CD8-positive, alpha-beta memory T cell (primary cell): ENCODE data around the gene NAT8. TPM values are rescaled to one million over a fixed set of nuclear protein-coding genes. Genes with fewer than 3 reads are reported as not detected.
"Not testable (repeated sequence)": the region's sequence is repeated elsewhere in the genome, so short reads cannot be mapped to it uniquely, and the experiment has no call there.

Experiments used
- CTCF ChIA-PET: fragments of 350-600 bp; sonication (Branson Sonifier 250); formaldehyde crosslinking; loops from one replicate; lab custom pipeline; 2021; ENCODE audit warnings: antibody characterized with exemption; lab: Charles Lee
- POLR2A ChIA-PET: fragments of 350-600 bp; sonication (Branson Sonifier 250); formaldehyde crosslinking; loops from one replicate; lab custom pipeline; 2021; ENCODE audit warnings: antibody characterized with exemption; lab: Charles Lee
- DNase-seq, 5 donors: peaks; one replicate each; pipeline versions ENCODE4 v3.0.0 to v3.0.0-alpha.2; 2020 to 2022; ENCODE audit warnings: mixed read lengths in 1 of 5
- H3K27ac ChIP-seq: one replicate; pipeline ENCODE4 v1.7.0; 2013; ENCODE audit warnings: low read depth, mild to moderate bottlenecking, low read length, moderate library complexity
- H3K27me3 ChIP-seq: 2 replicates; pipeline ENCODE4 v1.7.0; 2013; ENCODE audit warnings: low read length, mild to moderate bottlenecking; ENCODE audit not compliant: insufficient read depth, poor library complexity, severe bottlenecking
- H3K36me3 ChIP-seq: 2 replicates; pipeline ENCODE4 v1.7.0; 2013; ENCODE audit warnings: mild to moderate bottlenecking, low read length, moderate library complexity; ENCODE audit not compliant: insufficient read depth
- H3K4me1 ChIP-seq: 2 replicates; pipeline ENCODE4 v1.7.0; 2013; ENCODE audit warnings: mild to moderate bottlenecking, low read length, moderate library complexity; ENCODE audit not compliant: insufficient read depth
- H3K4me3 ChIP-seq: 2 replicates; pipeline ENCODE4 v1.7.0; 2013; ENCODE audit warnings: mild to moderate bottlenecking, low read length
- H3K9me3 ChIP-seq: 2 replicates; pipeline ENCODE4 v1.7.0; 2013; ENCODE audit warnings: mild to moderate bottlenecking, low read length
- H3K27ac Mint-ChIP-seq, 8 donors: one replicate each; pipeline ENCODE4 v1.8.0; 2020 to 2021; ENCODE audit warnings: mixed read lengths in 8 of 8, mild to moderate bottlenecking in 6 of 8, inconsistent platforms in 3 of 8, moderate library complexity in 3 of 8
- H3K27me3 Mint-ChIP-seq, 2 donors: one replicate each; pipeline ENCODE4 v1.8.0; 2020 to 2021; ENCODE audit warnings: mixed read lengths in 2 of 2, mild to moderate bottlenecking in 1 of 2, moderate library complexity in 1 of 2
- H3K36me3 Mint-ChIP-seq, 3 donors: one replicate each; pipeline ENCODE4 v1.8.0; 2020 to 2021; ENCODE audit warnings: mixed read lengths in 3 of 3, inconsistent platforms in 1 of 3, mild to moderate bottlenecking in 1 of 3
- H3K4me1 Mint-ChIP-seq, 3 donors: one replicate each; pipeline ENCODE4 v1.8.0; 2020 to 2021; ENCODE audit warnings: mixed read lengths in 3 of 3, inconsistent platforms in 1 of 3, mild to moderate bottlenecking in 1 of 3
- H3K4me3 Mint-ChIP-seq, 7 donors: one replicate each; pipeline ENCODE4 v1.8.0; 2020 to 2021; ENCODE audit warnings: mixed read lengths in 7 of 7, mild to moderate bottlenecking in 6 of 7, moderate library complexity in 4 of 7, inconsistent platforms in 2 of 7
- H3K9me3 Mint-ChIP-seq, 5 donors: one replicate each; pipeline ENCODE4 v1.8.0; 2020 to 2022; ENCODE audit warnings: mixed read lengths in 5 of 5, mild to moderate bottlenecking in 3 of 5, moderate library complexity in 2 of 5, inconsistent platforms in 1 of 5
- polyA plus RNA-seq: library from polyadenylated mRNA; unstranded; fragments of 300-500 nt; fragmentation: Illumina TruSeq; gene quantifications from one replicate; pipeline ENCODE4 v1.2.3, GENCODE V29; 2021
- total RNA-seq, 2 experiments: library from RNA; stranded (reverse); gene quantifications; one replicate each; pipeline ENCODE4 v1.2.3, GENCODE V29; 2021

The NAT8 gene, protein sequence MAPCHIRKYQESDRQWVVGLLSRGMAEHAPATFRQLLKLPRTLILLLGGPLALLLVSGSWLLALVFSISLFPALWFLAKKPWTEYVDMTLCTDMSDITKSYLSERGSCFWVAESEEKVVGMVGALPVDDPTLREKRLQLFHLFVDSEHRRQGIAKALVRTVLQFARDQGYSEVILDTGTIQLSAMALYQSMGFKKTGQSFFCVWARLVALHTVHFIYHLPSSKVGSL
- total RNA-seq (not detected), polyA plus RNA-seq (not detected)

DNA sequence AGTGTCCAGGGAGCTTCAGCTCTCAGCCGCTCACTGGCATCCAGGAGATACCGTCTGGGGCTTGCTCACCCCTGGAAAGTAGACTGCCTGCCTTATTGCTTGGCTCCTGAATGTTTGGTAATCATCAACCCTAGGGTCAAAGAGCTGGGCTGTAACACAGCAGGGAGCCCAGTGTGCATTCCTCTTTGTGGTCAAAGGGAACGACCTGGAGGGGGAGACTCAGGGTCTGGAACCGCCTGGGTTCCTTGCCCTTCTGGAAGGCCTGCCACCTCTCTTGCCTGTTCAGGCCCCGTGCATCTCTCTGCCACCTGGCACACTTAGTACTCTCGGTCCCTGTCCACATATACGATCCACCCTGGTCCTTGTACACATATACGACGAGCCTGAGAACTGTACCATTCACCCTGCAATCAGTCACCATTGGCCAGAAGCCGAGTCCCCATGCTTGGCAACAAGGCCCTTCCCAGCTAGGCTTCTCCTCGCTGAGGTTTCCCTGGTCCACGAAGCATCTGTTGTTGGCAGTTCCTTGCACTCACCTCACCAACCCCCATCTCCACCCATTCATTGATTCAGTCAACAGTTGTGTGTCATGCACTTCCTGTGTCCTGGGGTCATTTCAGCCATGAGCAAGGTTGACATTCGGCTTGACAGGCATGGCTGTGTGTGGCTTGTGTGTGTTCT is at the start of gene NAT8:
Gene NAT8, minus strand, starts transcription at position 85 of the 681 bp plus-strand sequence. CDS start 794 bp downstream, outside the sequence.
- Mint-ChIP-seq H3K9me3 (peaks cover 0 to 8% (median 5%) of the 10 kb centered on the region in 5 donors), H3K4me3 (no peak within 1 kb of the TSS), H3K4me1 (peaks cover 0 to 1% (median 0%) of the 10 kb centered on the region in 3 donors), H3K27me3 (peaks cover 19 to 52% of the 10 kb centered on the region in 2 donors), H3K36me3 (peaks cover 0 to 7% (median 0%) of the 10 kb centered on the region in 3 donors), H3K27ac (no peak within 1 kb of the TSS)
- Histone ChIP-seq H3K4me3 (no peak within 1 kb of the TSS), H3K36me3 (no peaks in the 10 kb centered on the region), H3K27ac (no peak within 1 kb of the TSS), H3K4me1 (no peaks in the 10 kb centered on the region), H3K9me3 (no peaks in the 10 kb centered on the region), H3K27me3 (no peaks in the 10 kb centered on the region)
- ChIA-PET CTCF (no interaction called here), POLR2A (no interaction called here)
- DNase-seq = no peak

DNA sequence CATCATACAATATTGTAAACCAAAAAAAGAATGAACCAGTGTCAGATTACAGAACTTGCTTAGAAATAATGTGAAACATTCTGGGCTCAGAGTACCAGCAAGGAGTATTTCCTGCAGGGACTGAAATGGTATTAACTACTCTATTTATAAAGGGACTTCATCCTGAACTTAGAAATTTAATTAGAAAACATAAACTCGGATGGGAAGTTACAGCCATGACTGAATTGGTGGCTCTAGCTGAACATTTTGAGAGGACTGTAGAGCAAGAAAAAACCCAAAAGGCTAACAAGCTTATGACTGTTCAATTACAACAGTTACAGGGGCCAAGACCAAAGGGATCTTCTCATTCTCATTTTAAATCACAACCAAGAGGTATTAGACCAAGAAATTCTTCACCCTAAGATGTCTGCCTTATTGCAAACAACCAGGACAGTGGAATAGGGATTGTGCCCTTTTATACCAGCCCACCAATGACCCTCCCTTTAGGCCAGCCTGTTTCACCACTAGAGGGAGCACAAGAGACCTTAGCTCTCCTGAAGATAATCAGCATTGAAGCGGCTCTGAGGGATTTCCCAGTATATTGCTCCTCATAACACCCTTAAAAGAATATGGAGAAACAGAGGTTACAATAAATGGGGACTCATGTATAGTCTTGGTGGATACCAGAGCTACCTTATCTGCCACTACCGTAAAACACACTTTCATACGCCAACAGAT is 48.3 kb upstream of the NAT8 start:
- DNase-seq, H3K4me1 ChIP-seq, H3K9me3 ChIP-seq, H3K27ac ChIP-seq, H3K4me1 Mint-ChIP-seq, H3K27ac Mint-ChIP-seq, H3K4me3 ChIP-seq, POLR2A ChIA-PET, H3K27me3 Mint-ChIP-seq, H3K36me3 ChIP-seq, H3K4me3 Mint-ChIP-seq, H3K27me3 ChIP-seq: not testable (repeated sequence)
- peaks cover 0 to 12% (median 7%) of the 10 kb centered on the region in 5 donors for H3K9me3 Mint-ChIP-seq
- CTCF ChIA-PET = interaction anchor here (1.3 kb wide), 1 partner anchor 10 kb away, joined by 3 read pairs; no protein-coding TSS in a partner anchor
- H3K36me3 Mint-ChIP-seq = peaks cover 0 to 11% (median 4%) of the 10 kb centered on the region in 3 donors

DNA sequence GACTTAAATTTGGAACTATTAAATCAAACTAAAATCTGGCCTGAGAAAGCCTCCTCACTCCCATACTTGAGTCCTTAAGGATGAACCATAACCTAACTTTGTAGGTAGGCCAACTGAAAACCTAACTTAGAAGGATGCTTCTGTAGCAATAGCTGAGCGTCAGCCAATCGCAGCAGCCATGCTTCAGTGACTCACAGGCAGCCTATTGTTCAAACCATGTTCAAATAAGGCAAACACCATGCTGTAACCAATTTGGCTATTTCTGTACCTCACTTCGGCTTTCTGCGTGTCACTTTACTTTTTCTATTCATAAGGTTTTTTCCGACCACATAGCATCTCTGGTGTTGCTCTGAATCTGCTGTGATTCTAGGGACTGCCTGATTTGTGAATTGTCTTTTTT is 46.3 kb upstream of the NAT8 start:
- H3K4me3 ChIP-seq, CTCF ChIA-PET, H3K27me3 Mint-ChIP-seq, H3K27ac ChIP-seq, H3K36me3 ChIP-seq, H3K27ac Mint-ChIP-seq, H3K4me1 ChIP-seq, DNase-seq, H3K9me3 ChIP-seq, H3K4me3 Mint-ChIP-seq, POLR2A ChIA-PET, H3K27me3 ChIP-seq, H3K4me1 Mint-ChIP-seq: not testable (repeated sequence)
- peaks cover 0 to 11% (median 4%) of the 10 kb centered on the region in 3 donors for H3K36me3 Mint-ChIP-seq
- H3K9me3 Mint-ChIP-seq = peaks cover 0 to 12% (median 7%) of the 10 kb centered on the region in 5 donors

DNA sequence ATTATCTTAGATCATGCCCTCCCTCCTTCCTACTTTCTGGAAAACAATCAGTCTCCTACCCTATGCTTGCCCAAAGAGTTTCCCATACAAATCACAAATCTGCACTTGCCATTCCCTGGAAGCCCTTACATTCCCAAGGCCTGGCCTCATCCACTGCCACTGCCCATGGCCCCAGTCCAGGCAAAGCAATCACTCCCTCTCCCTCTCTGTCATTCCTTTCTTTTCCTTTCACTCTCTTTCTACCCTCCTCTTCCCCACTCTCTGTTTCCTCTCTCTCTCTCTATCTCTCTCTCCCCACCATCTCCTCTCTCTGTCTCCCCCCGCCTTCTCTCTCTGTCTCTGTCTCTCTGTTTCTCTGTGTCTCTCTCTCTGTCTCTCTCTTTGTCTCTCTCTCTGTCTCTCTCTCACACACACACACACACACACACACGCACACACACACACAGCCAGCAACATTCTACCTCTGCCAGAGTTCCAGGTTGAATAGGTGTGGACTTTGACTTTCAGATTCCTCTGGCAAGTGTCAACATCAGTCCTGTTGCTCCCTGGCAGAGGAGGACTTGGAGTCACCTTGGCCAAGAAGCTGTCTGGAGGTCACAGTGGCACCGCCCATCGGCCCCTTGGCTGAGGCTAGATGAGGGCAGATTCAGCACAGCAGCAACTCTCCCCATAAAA is 43.7 kb upstream of the NAT8 start:
- Mint-ChIP-seq H3K9me3 (peaks cover 0 to 12% (median 7%) of the 10 kb centered on the region in 5 donors), H3K27ac (no peak overlapping the region), H3K36me3 (peaks cover 0 to 11% (median 4%) of the 10 kb centered on the region in 3 donors), H3K4me3 (no peak overlapping the region), H3K4me1 (no peaks in the 10 kb centered on the region), H3K27me3 (peaks cover 6 to 10% of the 10 kb centered on the region in 2 donors)
- no peaks in the 10 kb centered on the region for H3K36me3 ChIP-seq
- ChIA-PET POLR2A (no interaction called here), CTCF (no interaction called here)
- no peaks in the 10 kb centered on the region for H3K4me1 ChIP-seq
- no peak overlapping the region for H3K27ac ChIP-seq
- no peak for DNase-seq
- no peaks in the 10 kb centered on the region for H3K9me3 ChIP-seq
- no peak overlapping the region for H3K4me3 ChIP-seq
- H3K27me3 ChIP-seq = no peaks in the 10 kb centered on the region

DNA sequence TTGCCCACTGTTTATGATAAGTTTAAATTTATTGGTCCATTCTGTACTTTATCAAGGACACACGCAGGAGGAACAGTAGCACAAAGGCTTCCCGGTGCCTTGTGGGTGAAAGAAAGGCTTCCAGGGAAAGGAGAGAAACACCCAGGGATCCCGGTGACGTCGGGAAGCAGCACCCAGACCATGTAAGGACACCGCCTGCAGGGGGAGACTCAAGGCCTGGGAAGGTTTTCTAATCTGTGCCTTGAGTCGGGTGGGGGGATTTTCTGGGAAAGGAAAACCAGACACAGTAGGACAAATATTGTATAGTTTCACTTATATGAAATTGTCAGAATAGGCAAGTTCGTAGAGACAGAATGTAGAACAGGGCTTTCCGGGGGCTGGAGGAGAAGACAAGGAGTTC is 42.7 kb upstream of the NAT8 start:
- H3K4me1 Mint-ChIP-seq, H3K4me3 Mint-ChIP-seq, H3K27me3 ChIP-seq, CTCF ChIA-PET, H3K27me3 Mint-ChIP-seq, H3K9me3 ChIP-seq, DNase-seq, H3K27ac Mint-ChIP-seq, H3K27ac ChIP-seq, H3K4me1 ChIP-seq, H3K4me3 ChIP-seq, POLR2A ChIA-PET, H3K36me3 ChIP-seq: not testable (repeated sequence)
- Mint-ChIP-seq H3K9me3 (peaks cover 0 to 12% (median 7%) of the 10 kb centered on the region in 5 donors), H3K36me3 (peaks cover 0 to 11% (median 4%) of the 10 kb centered on the region in 3 donors)

DNA sequence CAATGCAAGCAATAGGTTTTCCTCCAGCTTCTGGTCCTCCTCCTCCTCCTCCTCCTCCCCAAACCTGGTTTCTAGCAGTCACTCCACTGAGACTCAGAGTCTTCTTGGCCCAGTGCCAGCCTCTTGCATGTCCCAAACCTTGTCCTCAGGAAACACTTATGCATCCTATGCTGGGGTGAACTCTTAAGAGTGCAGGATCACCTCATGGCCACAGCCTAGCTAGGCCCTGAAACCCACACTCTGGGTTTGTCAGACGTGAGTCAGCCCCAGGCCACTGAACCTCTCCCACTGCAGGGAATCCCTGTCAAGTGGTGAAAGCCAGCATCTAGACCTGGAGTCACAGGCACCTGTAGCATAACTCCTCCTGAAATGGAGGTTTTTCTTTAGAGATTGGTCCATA is 42.1 kb upstream of the NAT8 start:
- H3K27me3 ChIP-seq, H3K9me3 ChIP-seq, H3K36me3 ChIP-seq, DNase-seq, H3K27ac Mint-ChIP-seq, H3K4me3 ChIP-seq, H3K4me1 ChIP-seq, H3K27ac ChIP-seq, CTCF ChIA-PET, H3K4me3 Mint-ChIP-seq, POLR2A ChIA-PET, H3K4me1 Mint-ChIP-seq: not testable (repeated sequence)
- peaks cover 6 to 14% of the 10 kb centered on the region in 2 donors for H3K27me3 Mint-ChIP-seq
- peaks cover 0 to 10% (median 6%) of the 10 kb centered on the region in 5 donors for H3K9me3 Mint-ChIP-seq
- H3K36me3 Mint-ChIP-seq = peaks cover 0 to 11% (median 0%) of the 10 kb centered on the region in 3 donors

DNA sequence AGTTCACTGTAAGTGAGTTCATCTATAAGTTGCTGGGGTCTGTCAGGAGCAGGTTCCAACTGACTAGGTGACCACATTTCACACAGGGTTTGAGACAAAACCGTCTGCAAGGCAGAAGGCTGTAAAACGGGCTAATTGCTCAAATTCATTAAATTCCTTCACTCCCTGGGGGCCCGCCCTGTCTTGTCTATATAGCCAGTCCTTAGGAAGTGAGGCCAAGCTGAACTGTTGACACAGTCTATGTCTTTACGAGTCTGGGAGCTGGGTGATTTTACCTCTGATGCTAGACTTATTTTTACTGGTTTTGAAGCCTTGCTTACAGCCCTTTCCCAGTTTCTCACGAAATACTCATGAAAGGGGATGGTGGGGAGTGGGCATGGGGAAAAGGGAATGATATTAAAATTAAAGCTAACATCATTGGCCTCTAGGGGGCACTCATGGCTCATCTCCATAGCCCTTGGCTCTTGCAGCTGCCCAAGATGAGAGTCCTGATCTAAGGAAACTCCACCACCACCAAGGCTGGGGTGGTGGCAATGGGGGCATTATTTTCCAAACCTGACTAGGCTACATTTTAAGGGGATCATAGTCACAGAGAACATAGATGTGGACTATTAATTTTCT is 37.8 kb upstream of the NAT8 start:
- POLR2A ChIA-PET, H3K36me3 Mint-ChIP-seq, H3K36me3 ChIP-seq, H3K27me3 ChIP-seq, H3K4me3 Mint-ChIP-seq, H3K4me3 ChIP-seq, H3K9me3 ChIP-seq, H3K27ac Mint-ChIP-seq, H3K4me1 ChIP-seq, H3K4me1 Mint-ChIP-seq, H3K9me3 Mint-ChIP-seq, H3K27ac ChIP-seq, DNase-seq: not testable (repeated sequence)
- CTCF ChIA-PET = interaction anchor here (1.1 kb wide), 1 partner anchor 1255 kb away, joined by 3 read pairs; no protein-coding TSS in a partner anchor
- H3K27me3 Mint-ChIP-seq = peaks cover 2 to 22% of the 10 kb centered on the region in 2 donors
